HG02623 (cell line): ENCODE data around the gene TNNT3.

ENCODE experiments used
- ATAC-seq: cut with Tn5 transposase; IDR thresholded peaks from one replicate; pipeline ENCODE4 v1.9.1; 2021; ENCODE audit warnings: moderate library complexity; ENCODE audit not compliant: unreplicated experiment

The TNNT3 gene

GRCh38 chr11:1982873-1983600 lies 63.5 kb downstream of the TNNT3 start:
- no peak for ATAC-seq

DNA sequence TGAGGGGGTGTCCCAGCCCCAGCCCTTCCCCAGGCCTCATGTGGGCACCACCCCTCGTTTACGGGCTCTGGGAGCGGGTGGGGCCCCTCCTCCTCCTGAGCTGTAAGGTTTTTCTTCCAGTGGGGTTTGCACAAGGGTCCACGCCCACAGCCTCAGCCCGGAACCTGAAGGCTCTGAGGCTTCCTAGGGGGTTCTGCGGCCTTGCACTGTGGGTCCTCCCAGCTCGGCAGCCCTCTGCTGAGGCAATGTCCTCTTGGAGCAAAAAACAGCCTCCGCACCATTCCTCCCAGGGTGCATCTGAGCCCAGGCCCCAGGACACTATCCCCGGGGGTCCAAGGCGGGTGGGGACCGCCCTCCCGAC lies 64.1 kb downstream of the TNNT3 start:
- ATAC-seq = no peak

DNA sequence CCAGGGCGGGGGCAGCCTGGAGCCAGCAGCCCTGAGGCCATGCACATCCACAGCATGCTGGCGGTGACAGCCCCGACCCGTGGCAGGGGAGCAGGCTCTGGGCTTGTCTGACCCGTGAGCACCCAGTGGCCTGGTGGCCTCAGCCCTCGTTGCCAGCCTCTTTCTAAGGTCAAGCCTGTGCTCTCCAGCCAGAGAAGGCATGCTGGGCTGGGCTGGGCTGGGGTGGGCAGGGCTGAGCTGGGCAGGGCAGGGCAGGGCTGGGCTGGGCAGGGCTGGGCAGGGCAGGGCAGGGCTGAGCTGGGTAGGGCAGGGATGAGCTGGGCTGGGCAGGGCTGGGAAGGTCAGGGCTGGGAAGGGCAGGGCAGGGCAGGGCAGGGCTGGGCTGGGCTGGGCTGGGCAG lies 67.5 kb downstream of the TNNT3 start:
- ATAC-seq = no peak

DNA sequence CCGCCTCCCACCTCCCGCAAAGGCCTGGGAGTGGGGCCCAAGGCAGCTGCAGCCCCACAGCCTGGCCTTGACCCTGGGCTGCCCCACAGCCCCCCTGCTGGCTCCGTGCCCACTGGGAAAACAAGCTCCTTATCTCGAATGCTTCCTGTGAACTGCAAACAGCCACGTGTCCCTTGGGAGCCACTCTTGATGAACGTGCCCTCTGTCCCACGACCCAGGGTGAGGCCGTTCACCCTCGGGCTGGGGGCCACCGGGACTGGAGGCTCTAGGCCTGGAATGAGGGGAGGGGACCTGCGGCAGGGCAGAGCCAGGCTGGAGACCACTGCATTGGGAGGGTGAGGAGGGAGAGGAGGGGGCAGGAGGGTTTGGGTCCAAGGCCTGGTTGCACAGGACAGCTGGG lies 68.7 kb downstream of the TNNT3 start:
- no peak for ATAC-seq
